RPMI7951 (cell line): ENCODE data around the gene B3GALT5. TPM values are rescaled to one million over a fixed set of nuclear protein-coding genes. Genes with fewer than 3 reads are reported as not detected.
"Not testable (repeated sequence)": the region's sequence is repeated elsewhere in the genome, so short reads cannot be mapped to it uniquely, and the experiment has no call there.

ENCODE experiments used
- DNase-seq: peaks from one replicate; pipeline ENCODE4 v3.0.0-alpha.2; 2012; ENCODE audit warnings: low read depth
- total RNA-seq: library from RNA; depleted of rRNA; stranded (reverse); fragments of >200 nt; shearing (Covaris generic); gene quantifications from 2 replicates; pipeline ENCODE4 v1.2.3, GENCODE V29; 2014; rRNA removed

The B3GALT5 gene
- 0.39 and 0.72 TPM in 2 replicates for total RNA-seq

GRCh38 chr21:39612233-39613040 lies at the start of gene B3GALT5:
TSS of gene B3GALT5 (plus strand) at chr21:39612940. CDS start at chr21:39660560, 47,620 bp downstream.
- DNase-seq, result no peak

GRCh38 chr21:39564200-39564599 lies 48.5 kb upstream of the B3GALT5 start:
- no peak for DNase-seq

- no peak for DNase-seq
Observed at GRCh38 chr21:39567180-39567972, 45.4 kb upstream of the B3GALT5 start.

GRCh38 chr21:39568361-39568760 lies 44.4 kb upstream of the B3GALT5 start:
- no peak for DNase-seq

- peak; percentile 19 for DNase-seq
Observed at GRCh38 chr21:39575775-39576174, 37.0 kb upstream of the B3GALT5 start.

GRCh38 chr21:39576518-39577128 lies 36.1 kb upstream of the B3GALT5 start:
- DNase-seq, result no peak

GRCh38 chr21:39579734-39580332 lies 32.9 kb upstream of the B3GALT5 start:
- DNase-seq, result no peak

- no peak for DNase-seq
Observed at GRCh38 chr21:39580744-39581143, 32.0 kb upstream of the B3GALT5 start.

GRCh38 chr21:39581414-39581813 lies 31.3 kb upstream of the B3GALT5 start:
- no peak for DNase-seq

- DNase-seq, result no peak
Observed at GRCh38 chr21:39582749-39583148, 30.0 kb upstream of the B3GALT5 start.

GRCh38 chr21:39583586-39583985 lies 29.2 kb upstream of the B3GALT5 start:
- DNase-seq, result not testable (repeated sequence)

GRCh38 chr21:39587376-39587775 lies 25.4 kb upstream of the B3GALT5 start:
- DNase-seq, result no peak

GRCh38 chr21:39588884-39589283 lies 23.9 kb upstream of the B3GALT5 start:
- no peak for DNase-seq

GRCh38 chr21:39593522-39593921 lies 19.2 kb upstream of the B3GALT5 start:
- DNase-seq, result no peak

GRCh38 chr21:39595465-39595864 lies 17.3 kb upstream of the B3GALT5 start:
- DNase-seq, result no peak

GRCh38 chr21:39597595-39597994 lies 15.1 kb upstream of the B3GALT5 start:
- DNase-seq, result no peak

GRCh38 chr21:39599191-39599970 lies 13.4 kb upstream of the B3GALT5 start:
- DNase-seq, result no peak

- DNase-seq, result peak; percentile 24
Observed at GRCh38 chr21:39601187-39601928, 11.4 kb upstream of the B3GALT5 start.

GRCh38 chr21:39602076-39602689 lies 10.6 kb upstream of the B3GALT5 start:
- no peak for DNase-seq

- no peak for DNase-seq
Observed at GRCh38 chr21:39602793-39603192, 9.9 kb upstream of the B3GALT5 start.
